A673 (cell line): ENCODE measurements around the gene SFXN1.

ENCODE experiments used
- CTCF ChIP-seq: fragments of 300-800, 200-600 bp; sonication (generic); conservative IDR thresholded peaks from 2 replicates; pipeline ENCODE4 v1.5.1; 2017; ENCODE audit warnings: low read depth, mild to moderate bottlenecking, antibody characterized with exemption, low read length, moderate library complexity, mixed read lengths
- EZH2 ChIP-seq: fragments of 200-600 bp; sonication (generic); IDR thresholded peaks from 2 replicates; pipeline ENCODE4 v1.6.1; 2017; ENCODE audit warnings: borderline replicate concordance, low read depth, mild to moderate bottlenecking, mixed read lengths, antibody characterized with exemption, low read length; ENCODE audit not compliant: poor library complexity, severe bottlenecking

DNA sequence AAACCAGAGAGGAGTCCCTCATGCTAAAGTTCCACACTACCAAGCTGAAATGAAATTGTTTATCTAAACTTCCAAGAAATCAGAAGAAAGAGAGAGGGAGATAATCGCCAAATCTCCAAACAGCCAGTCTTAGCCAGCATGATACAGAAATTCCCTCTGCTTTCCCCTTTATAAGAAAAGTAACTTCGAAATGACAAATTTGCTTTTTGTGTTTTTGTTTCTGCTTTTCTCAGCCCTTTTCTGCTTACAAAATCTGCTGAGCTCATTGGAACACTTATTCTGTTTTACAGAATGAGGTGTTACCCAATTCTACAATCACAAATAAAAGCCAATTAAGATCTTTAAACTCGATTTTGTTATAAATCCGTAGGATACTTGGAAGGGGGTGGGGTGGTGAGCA is 72.9 kb downstream of the SFXN1 start:
- TF ChIP-seq CTCF (no peak), EZH2 (no peak)
